ENCODE measurements around the gene TIMP2. TPM values are rescaled to one million over a fixed set of nuclear protein-coding genes. Genes with fewer than 3 reads are reported as not detected.

Gene TIMP2
- total and polyA plus RNA-seq, 2 of the 8 experiments (the other 6 are each of a cell fraction or from before 2014, with no cell fraction given), result 18.2 to 43.3 TPM

- FAIRE-seq, result no peak
- no peak overlapping the region for H3K4ac ChIP-seq (replicated peaks; ENCODE audit: insufficient read length, low read depth, low read length)
These were observed 13.1 kb downstream of the TIMP2 start for GRCh38 chr17:78912082-78912481.

More at GRCh38 chr17:78912082-78912481, 13.1 kb downstream of the TIMP2 start:
- Histone ChIP-seq H3K14ac (ENCODE audit: insufficient read length) (no peak overlapping the region), H4K91ac (replicated peaks; ENCODE audit: insufficient read length, low read length) (no peak overlapping the region), H3K4me1 (replicated peaks in 1 of 4; ENCODE audit: control insufficient read depth in 3 of 4, insufficient read depth in 4 of 4, low read length in 3 of 4) (peaks cover 0 to 13% (median 7%) of the 10 kb centered on the region in 4 experiments), H2BK5ac (ENCODE audit: low read depth, low read length) (no peak overlapping the region), H3K27ac (ENCODE audit: low read depth, low read length) (no peak overlapping the region), H2BK120ac (replicated peaks; ENCODE audit: low read depth, low read length) (no peak overlapping the region), H3K79me1 (ENCODE audit: low read depth, low read length) (peaks cover 10% of the 10 kb centered on the region), H3K23me2 (ENCODE audit: low read depth, low read length) (no peaks in the 10 kb centered on the region), H3K4me3 (ENCODE audit: extremely low read depth in 1 of 4, insufficient read depth in 2 of 4, low read depth in 3 of 4, low read length in 4 of 4) (no peak overlapping the region), H3K18ac (ENCODE audit: extremely low read depth, low read length) (no peak overlapping the region), H3K9me3 (ENCODE audit: insufficient read depth in 2 of 2, low read depth in 1 of 2, low read length in 1 of 2) (no peaks in the 10 kb centered on the region), H3K56ac (replicated peaks; ENCODE audit: insufficient read length, low read depth, low read length) (no peak overlapping the region), H3K79me2 (ENCODE audit: control insufficient read depth in 1 of 2, insufficient read depth in 2 of 2, low read length in 2 of 2) (peaks cover 0 to 37% of the 10 kb centered on the region in 2 experiments; a peak in 2 of 4 replicates), H4K5ac (ENCODE audit: insufficient read length, low read depth, low read length) (no peak overlapping the region), H2BK12ac (ENCODE audit: low read depth, low read length) (no peak overlapping the region), H3K9ac (replicated peaks in 1 of 4; ENCODE audit: extremely low read depth in 1 of 4, low read depth in 3 of 4, low read length in 3 of 4) (no peak overlapping the region), H4K8ac (ENCODE audit: extremely low read depth, insufficient read depth, low read length) (no peak overlapping the region; the same call in 1 of the 2 replicates), H4K20me1 (replicated peaks in 1 of 2; ENCODE audit: control insufficient read depth in 1 of 2, insufficient read depth in 2 of 2, low read length in 2 of 2) (peaks cover 2 to 9% of the 10 kb centered on the region in 2 experiments), H3K23ac (ENCODE audit: insufficient read length) (no peak overlapping the region), H3K4me2 (ENCODE audit: insufficient read depth in 1 of 2, low read depth in 2 of 2, low read length in 2 of 2) (no peak overlapping the region), H2AFZ (ENCODE audit: low read length) (no peak overlapping the region), H2BK15ac (ENCODE audit: low read length) (no peak overlapping the region), H2AK5ac (ENCODE audit: low read depth, low read length) (no peak overlapping the region), H2BK20ac (ENCODE audit: low read length) (no peak overlapping the region), H3K36me3 (ENCODE audit: control insufficient read depth in 2 of 4, insufficient read depth in 4 of 4, low read length in 3 of 4) (no peaks in the 10 kb centered on the region), H3K27me3 (replicated peaks in 1 of 4; ENCODE audit: control insufficient read depth in 3 of 4, extremely low read depth in 1 of 4, insufficient read depth in 3 of 4, low read length in 3 of 4) (no peaks in the 10 kb centered on the region; a peak in 1 of 7 replicates)
- ChIA-PET CTCF (ENCODE audit: partially characterized antibody) (no interaction called here), POLR2A (ENCODE audit: partially characterized antibody) (interaction anchor here (0.6 kb wide), 1 partner anchor 11 kb away, joined by 4 read pairs; no protein-coding TSS in a partner anchor)
- DNase-seq (ENCODE audit: low read depth in 1 of 2, low spot score in 2 of 2), result no peak
- no peak for TF ChIP-seq PHF8 (conservative IDR thresholded peaks at IDR 0.05; ENCODE audit: low read depth, low read length)
- TF ChIP-seq SIX5 (IDR thresholded peaks at IDR 0.05; ENCODE audit: low read depth, low read length), result no peak
- no peak for TF ChIP-seq MAFK (IDR thresholded peaks at IDR 0.05; ENCODE audit: low read depth, low read length)
- no peak for TF ChIP-seq BCL11A (IDR thresholded peaks at IDR 0.05; ENCODE audit: low read depth in 2 of 2, low read length in 2 of 2)
- no peak for TF ChIP-seq TCF12 (IDR thresholded peaks at IDR 0.05; ENCODE audit: low read depth, low read length)
- no peak for TF ChIP-seq ATF2 (IDR thresholded peaks at IDR 0.05; ENCODE audit: low read length)
- 91% methylated on average over 8 of the region's 8 CpGs; no CpG with 5 or more reads in 1 of the 2 experiments for WGBS, 2 experiments (ENCODE audit: extremely low coverage in 1 of 2, insufficient coverage in 1 of 2, insufficient read length in 1 of 2, insufficient replicate concordance in 2 of 2, low coverage in 1 of 2, low lambda C conversion rate in 2 of 2, missing lambda C conversion rate in 1 of 2)

Measured in H1 (cell line).